PC-3 (cell line): ENCODE results near the gene MOK.

Source experiments
- CTCF ChIP-seq: fragments of 300-600 bp; sonication (generic); conservative IDR thresholded peaks from 2 replicates; pipeline ENCODE4 v1.5.1; 2017; ENCODE audit warnings: antibody characterized with exemption, low read depth, mild to moderate bottlenecking, low read length
- EZH2phosphoT487 ChIP-seq: fragments of 300-600 bp; sonication (generic); IDR thresholded peaks from 2 replicates; pipeline ENCODE4 v1.6.1; 2018; ENCODE audit warnings: mild to moderate bottlenecking, antibody characterized with exemption, low read length, borderline replicate concordance

GRCh38 chr14:102201353-102201738 lies 103.6 kb downstream of the MOK start:
- no peak for TF ChIP-seq CTCF
- TF ChIP-seq EZH2phosphoT487, result no peak
